NT2/D1 (cell line): ENCODE data around the gene MAN1B1.

ENCODE experiments used
- SUZ12 ChIP-seq: IDR thresholded peaks from 2 replicates; pipeline ENCODE4 v1.6.1; 2011; ENCODE audit not compliant: insufficient read length, insufficient read depth; ENCODE audit errors: extremely low read depth
- YY1 ChIP-seq: IDR thresholded peaks from 2 replicates; pipeline ENCODE4 v1.6.1; 2011; ENCODE audit not compliant: insufficient read length, insufficient read depth
- ZNF274 ChIP-seq: IDR thresholded peaks from 2 replicates; pipeline ENCODE4 v1.6.1; 2011; ENCODE audit warnings: mild to moderate bottlenecking, low read depth, low read length

GRCh38 chr9:137107312-137107921 is 20.6 kb downstream of the MAN1B1 start:
- no peak for TF ChIP-seq SUZ12
- TF ChIP-seq ZNF274 = no peak
- TF ChIP-seq YY1 = no peak
